Neutrophil (primary cell): Measurements from ENCODE around the gene EGLN2.

Source experiments
- H3K27ac ChIP-seq: fragments of 200-600 bp; sonication (generic); 2 replicates; pipeline ENCODE4 v1.5.1; 2016; ENCODE audit warnings: mild to moderate bottlenecking, moderate library complexity
- H3K27me3 ChIP-seq: fragments of 200-600 bp; sonication (generic); 2 replicates; pipeline ENCODE4 v1.6.0; 2016; ENCODE audit warnings: mild to moderate bottlenecking
- H3K36me3 ChIP-seq: fragments of 200-600 bp; sonication (generic); 2 replicates; pipeline ENCODE4 v1.5.1; 2017
- H3K4me1 ChIP-seq, 2 experiments: fragments of 200-600 bp in 1 of 2; sonication (generic) in 1 of 2; 1 replicate in 1 of 2; 2 replicates in 1 of 2; pipeline versions ENCODE4 v1.5.1 to v1.6.1; 2013 to 2016; ENCODE audit warnings: low read depth in 1 of 2, low read length in 1 of 2, mild to moderate bottlenecking in 1 of 2, moderate library complexity in 1 of 2; ENCODE audit not compliant: control insufficient read depth in 1 of 2, insufficient read depth in 1 of 2
- H3K4me3 ChIP-seq, 2 experiments: fragments of 200-600 bp in 1 of 2; sonication (generic) in 1 of 2; 1 replicate in 1 of 2; 2 replicates in 1 of 2; pipeline ENCODE4 v1.5.1; 2013 to 2016; ENCODE audit warnings: low read depth in 1 of 2, low read length in 1 of 2, mild to moderate bottlenecking in 1 of 2, moderate library complexity in 1 of 2
- H3K9me3 ChIP-seq: fragments of 200-600 bp; sonication (generic); 2 replicates; pipeline ENCODE4 v1.5.1; 2016
- CTCF ChIP-seq: fragments of 200-600 bp; sonication (generic); IDR thresholded peaks from 2 replicates; pipeline ENCODE4 v1.5.1; 2016; ENCODE audit warnings: antibody characterized with exemption

EGLN2 gene

GRCh38 chr19:40798683-40799557 is at the start of gene EGLN2:
EGLN2 (plus strand) TSS chr19:40799191; CDS start chr19:40800573, 1,382 bp downstream.
- H3K4me1 ChIP-seq: peaks cover 49 to 53% of the 10 kb centered on the region in 2 experiments

GRCh38 chr19:40750058-40750873 is 48.7 kb upstream of the EGLN2 start, which contains the start of gene ACTMAP:
ACTMAP (minus strand) TSS chr19:40750477; CDS start chr19:40749803, 674 bp downstream.
- H3K27me3 ChIP-seq: no peaks in the 10 kb centered on the region
- H3K9me3 ChIP-seq: no peaks in the 10 kb centered on the region
- peak within 1 kb of the TSS; percentile 91 for H3K27ac ChIP-seq
- peak within 1 kb of the TSS; percentile 81 to 91 for H3K4me3 ChIP-seq
- H3K4me1 ChIP-seq: peaks cover 43 to 61% of the 10 kb centered on the region in 2 experiments
- no peaks in the 10 kb centered on the region for H3K36me3 ChIP-seq
- TF ChIP-seq CTCF: peak; percentile 22

More at GRCh38 chr19:40798683-40799557, at the start of gene EGLN2:
- H3K4me3 ChIP-seq: peak within 1 kb of the TSS; percentile 91 to 96
- no peaks in the 10 kb centered on the region for H3K9me3 ChIP-seq
- no peaks in the 10 kb centered on the region for H3K27me3 ChIP-seq
- H3K36me3 ChIP-seq: peaks cover 47% of the 10 kb centered on the region
- H3K27ac ChIP-seq: peak within 1 kb of the TSS; percentile 96
- no peak for TF ChIP-seq CTCF

GRCh38 chr19:40750874-40751537 is 48.0 kb upstream of the EGLN2 start, which contains the start of gene SNRPA:
SNRPA (plus strand) TSS chr19:40751203; CDS start chr19:40751409, 206 bp downstream.
- no peaks in the 10 kb centered on the region for H3K36me3 ChIP-seq
- H3K27ac ChIP-seq: peak within 1 kb of the TSS; percentile 91
- no peaks in the 10 kb centered on the region for H3K9me3 ChIP-seq
- peak within 1 kb of the TSS; percentile 81 to 91 for H3K4me3 ChIP-seq
- TF ChIP-seq CTCF: peak; percentile 3
- H3K4me1 ChIP-seq: peaks cover 50 to 68% of the 10 kb centered on the region in 2 experiments
- H3K27me3 ChIP-seq: no peaks in the 10 kb centered on the region

GRCh38 chr19:40752257-40752781 is 46.7 kb upstream of the EGLN2 start:
- TF ChIP-seq CTCF: no peak
- H3K27me3 ChIP-seq: no peaks in the 10 kb centered on the region
- H3K36me3 ChIP-seq: peaks cover 2% of the 10 kb centered on the region
- peak overlapping the region; percentile 91 for H3K27ac ChIP-seq
- peaks cover 64 to 81% of the 10 kb centered on the region in 2 experiments for H3K4me1 ChIP-seq
- no peaks in the 10 kb centered on the region for H3K9me3 ChIP-seq
- H3K4me3 ChIP-seq: peak overlapping the region in 1 of 2 experiments; percentile 81
